ENCODE measurements around the gene RALY. TPM values are rescaled to one million over a fixed set of nuclear protein-coding genes. Genes with fewer than 3 reads are reported as not detected.

The RALY gene
- total and polyA plus RNA-seq, 2 of the 4 experiments (the other 2 are of a cell fraction) = 46.2 to 115 TPM

DNA sequence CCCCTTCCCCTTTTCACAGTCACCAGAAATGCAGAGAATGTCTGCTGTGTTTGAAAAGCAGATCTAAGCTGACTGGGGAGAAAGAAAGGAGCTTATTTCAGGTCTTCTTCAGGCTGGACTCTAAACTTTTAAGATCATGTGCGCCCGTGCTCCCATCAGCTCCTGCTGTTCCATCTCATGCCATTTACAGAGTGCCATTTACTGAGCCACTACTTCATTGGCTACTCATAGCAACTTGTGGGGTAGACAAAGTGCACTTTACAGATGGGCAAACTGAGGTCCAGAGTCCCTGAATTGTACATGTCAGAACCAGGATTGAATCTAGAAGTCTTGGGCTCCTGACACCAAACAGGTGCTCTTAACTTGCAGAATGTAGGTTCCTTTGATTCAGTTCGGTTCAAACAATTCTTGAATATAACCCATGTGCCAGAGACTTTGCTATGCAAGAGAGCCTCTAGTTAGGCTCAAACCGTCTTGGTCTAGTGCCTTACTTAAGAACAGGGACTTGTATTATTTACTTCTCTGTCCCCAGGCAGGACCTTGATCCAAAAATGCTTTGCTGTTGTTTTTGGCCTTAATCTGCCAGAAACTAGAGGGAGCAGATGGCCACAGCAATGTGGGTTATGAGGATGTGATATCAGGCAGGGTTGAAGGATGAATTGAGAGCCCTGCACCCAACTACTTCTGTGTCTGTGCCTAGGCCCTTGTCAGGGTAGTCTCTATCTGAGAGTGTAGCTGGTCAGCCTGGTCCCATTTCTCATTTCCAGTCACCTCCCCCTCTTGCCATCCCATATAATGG, 56.4 kb downstream of the RALY start:
- POLR2A ChIA-PET (ENCODE audit: unreplicated experiment) = no interaction called here
- Histone ChIP-seq H2BK5ac (ENCODE audit: low read depth, low read length, poor library complexity, severe bottlenecking) (no peak overlapping the region), H3K4me2 (ENCODE audit: low read depth, low read length) (no peak overlapping the region), H2BK15ac (ENCODE audit: low read depth, low read length) (no peak overlapping the region), H3K23ac (ENCODE audit: low read depth, low read length) (no peak overlapping the region), H2BK120ac (ENCODE audit: low read depth, low read length) (no peak overlapping the region), H3K9me3 (ENCODE audit: control insufficient read depth, insufficient read depth, low read length) (no peaks in the 10 kb centered on the region), H2AK9ac (replicated peaks; ENCODE audit: low read depth, low read length, poor library complexity) (no peak overlapping the region), H3K9ac (ENCODE audit: low read depth, low read length) (no peak overlapping the region), H3K79me1 (ENCODE audit: low read depth in 1 of 2, low read length in 2 of 2) (peaks cover 57 to 92% of the 10 kb centered on the region in 2 experiments), H3K27me3 (ENCODE audit: control insufficient read depth, insufficient read depth, low read length) (no peaks in the 10 kb centered on the region), H4K5ac (ENCODE audit: low read depth, low read length) (no peak overlapping the region), H4K91ac (ENCODE audit: insufficient read depth, low read depth, low read length) (no peak overlapping the region), H4K8ac (ENCODE audit: low read depth in 2 of 2, low read length in 2 of 2) (no peak overlapping the region), H2BK20ac (ENCODE audit: low read depth, low read length) (no peak overlapping the region), H2AK5ac (ENCODE audit: low read depth, low read length) (no peak overlapping the region), H3K14ac (replicated peaks; ENCODE audit: low read depth, low read length) (peak overlapping the region; percentile 16; the same call in 1 of the 2 replicates), H3K36me3 (ENCODE audit: control insufficient read depth, insufficient read depth, low read length) (peaks cover 6% of the 10 kb centered on the region; the same call in 1 of the 2 replicates), H3K4me1 (ENCODE audit: control insufficient read depth, insufficient read depth, low read length) (peaks cover 12% of the 10 kb centered on the region), H3K18ac (ENCODE audit: low read depth, low read length) (no peak overlapping the region), H3K4ac (ENCODE audit: low read depth, low read length) (no peak overlapping the region), H3K9me1 (ENCODE audit: insufficient read depth, low read length) (peaks cover 18% of the 10 kb centered on the region), H3K27ac (ENCODE audit: insufficient read depth, low read length) (no peak overlapping the region), H2AFZ (replicated peaks; ENCODE audit: low read length, poor library complexity) (no peak overlapping the region), H3K4me3 (ENCODE audit: insufficient read depth, low read depth, low read length) (no peak overlapping the region), H3K56ac (ENCODE audit: extremely low read depth, insufficient read depth, low read length) (no peak overlapping the region), H4K20me1 (ENCODE audit: insufficient read depth, low read length) (peaks cover 92% of the 10 kb centered on the region)
- TF ChIP-seq MAZ (IDR thresholded peaks at IDR 0.05; ENCODE audit: borderline replicate concordance, low read depth, low read length) (no peak), BHLHE40 (IDR thresholded peaks at IDR 0.05; ENCODE audit: low read depth, low read length) (no peak), CEBPB (IDR thresholded peaks at IDR 0.05; ENCODE audit: low read depth, low read length) (no peak), MAFK (IDR thresholded peaks at IDR 0.05; ENCODE audit: low read depth, low read length) (no peak)
- TF ChIP-seq, protein P1, sequence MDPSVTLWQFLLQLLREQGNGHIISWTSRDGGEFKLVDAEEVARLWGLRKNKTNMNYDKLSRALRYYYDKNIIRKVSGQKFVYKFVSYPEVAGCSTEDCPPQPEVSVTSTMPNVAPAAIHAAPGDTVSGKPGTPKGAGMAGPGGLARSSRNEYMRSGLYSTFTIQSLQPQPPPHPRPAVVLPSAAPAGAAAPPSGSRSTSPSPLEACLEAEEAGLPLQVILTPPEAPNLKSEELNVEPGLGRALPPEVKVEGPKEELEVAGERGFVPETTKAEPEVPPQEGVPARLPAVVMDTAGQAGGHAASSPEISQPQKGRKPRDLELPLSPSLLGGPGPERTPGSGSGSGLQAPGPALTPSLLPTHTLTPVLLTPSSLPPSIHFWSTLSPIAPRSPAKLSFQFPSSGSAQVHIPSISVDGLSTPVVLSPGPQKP (IDR thresholded peaks at IDR 0.05; ENCODE audit: borderline replicate concordance, low read depth, low read length) = no peak
- no peak for DNase-seq
- dilution Hi-C loops (cut with HindIII; ENCODE audit: low sequenced_read_pairs, unreplicated experiment) = no loop called here
- intact Hi-C loops (cut with micrococcal nuclease) = no loop called here
- no CpG with 5 or more reads among the region's 4 CpGs for WGBS, 2 experiments (ENCODE audit: extremely low coverage in 2 of 2, insufficient read length in 1 of 2)
- BruUV-seq (replicated peaks) = no TSS peak
- no peak for ATAC-seq (ENCODE audit: low read depth)
- CTCF ChIA-PET = no interaction called here
- in situ Hi-C loops (cut with MboI; ENCODE audit: low sequenced_read_pairs) = no loop called here

Measured in IMR-90 (cell line).